ENCODE measurements around the gene SPTAN1. TPM values are rescaled to one million over a fixed set of nuclear protein-coding genes. Genes with fewer than 3 reads are reported as not detected.

Gene SPTAN1
- total and polyA plus RNA-seq, 2 of the 4 experiments (the other 2 are of a cell fraction) = 275 to 327 TPM

- Histone ChIP-seq H3K36me3 (ENCODE audit: control insufficient read depth, insufficient read depth, low read length) (peaks cover 92% of the 10 kb centered on the region), H3K4me2 (ENCODE audit: low read depth, low read length) (no peak overlapping the region), H3K27ac (ENCODE audit: insufficient read depth, low read length) (no peak overlapping the region), H2AK5ac (ENCODE audit: low read depth, low read length) (no peak overlapping the region), H3K9ac (ENCODE audit: low read depth, low read length) (no peak overlapping the region), H4K8ac (ENCODE audit: low read depth in 2 of 2, low read length in 2 of 2) (no peak overlapping the region), H3K27me3 (ENCODE audit: control insufficient read depth, insufficient read depth, low read length) (no peaks in the 10 kb centered on the region), H3K14ac (replicated peaks; ENCODE audit: low read depth, low read length) (no peak overlapping the region), H3K79me1 (ENCODE audit: low read depth in 1 of 2, low read length in 2 of 2) (peaks cover 7 to 24% of the 10 kb centered on the region in 2 experiments; a peak in 3 of 4 replicates), H4K5ac (ENCODE audit: low read depth, low read length) (no peak overlapping the region), H2BK20ac (ENCODE audit: low read depth, low read length) (no peak overlapping the region), H2AK9ac (replicated peaks; ENCODE audit: low read depth, low read length, poor library complexity) (no peak overlapping the region), H2BK5ac (ENCODE audit: low read depth, low read length, poor library complexity, severe bottlenecking) (no peak overlapping the region), H4K91ac (ENCODE audit: insufficient read depth, low read depth, low read length) (no peak overlapping the region), H3K9me1 (ENCODE audit: insufficient read depth, low read length) (no peaks in the 10 kb centered on the region), H2BK15ac (ENCODE audit: low read depth, low read length) (no peak overlapping the region), H3K56ac (ENCODE audit: extremely low read depth, insufficient read depth, low read length) (no peak overlapping the region), H2BK120ac (ENCODE audit: low read depth, low read length) (no peak overlapping the region), H2AFZ (replicated peaks; ENCODE audit: low read length, poor library complexity) (no peak overlapping the region), H3K4me1 (ENCODE audit: control insufficient read depth, insufficient read depth, low read length) (no peaks in the 10 kb centered on the region), H3K4ac (ENCODE audit: low read depth, low read length) (no peak overlapping the region), H3K4me3 (ENCODE audit: insufficient read depth, low read depth, low read length) (no peak overlapping the region), H3K9me3 (ENCODE audit: control insufficient read depth, insufficient read depth, low read length) (no peaks in the 10 kb centered on the region), H3K18ac (ENCODE audit: low read depth, low read length) (no peak overlapping the region), H3K23ac (ENCODE audit: low read depth, low read length) (no peak overlapping the region), H4K20me1 (ENCODE audit: insufficient read depth, low read length) (peaks cover 3% of the 10 kb centered on the region; the same call in 1 of the 2 replicates)
- TF ChIP-seq RCOR1 (IDR thresholded peaks at IDR 0.05; ENCODE audit: insufficient replicate concordance, low read length) (no peak), CTCF (conservative IDR thresholded peaks at IDR 0.05; ENCODE audit: low read depth, low read length) (no peak), ELK1 (IDR thresholded peaks at IDR 0.05; ENCODE audit: borderline replicate concordance, low read depth, low read length) (no peak), POLR2A (IDR thresholded peaks at IDR 0.05; ENCODE audit: low read depth, low read length) (no peak), BHLHE40 (IDR thresholded peaks at IDR 0.05; ENCODE audit: low read depth, low read length) (no peak), RAD21 (IDR thresholded peaks at IDR 0.05; ENCODE audit: low read length) (no peak), RFX5 (IDR thresholded peaks at IDR 0.05; ENCODE audit: low read depth, low read length) (no peak), CHD1 (IDR thresholded peaks at IDR 0.05; ENCODE audit: low read depth, low read length) (no peak), MAZ (IDR thresholded peaks at IDR 0.05; ENCODE audit: borderline replicate concordance, low read depth, low read length) (no peak), USF2 (IDR thresholded peaks at IDR 0.05; ENCODE audit: low read depth, low read length) (no peak), CEBPB (IDR thresholded peaks at IDR 0.05; ENCODE audit: low read depth, low read length) (no peak), MAFK (IDR thresholded peaks at IDR 0.05; ENCODE audit: low read depth, low read length) (no peak), MXI1 (IDR thresholded peaks at IDR 0.05; ENCODE audit: borderline replicate concordance, low read depth, low read length) (no peak), SMC3 (IDR thresholded peaks at IDR 0.05; ENCODE audit: low read depth, low read length) (no peak), FOS (IDR thresholded peaks at IDR 0.05; ENCODE audit: low read depth, low read length) (no peak), NFE2L2 (IDR thresholded peaks at IDR 0.05; ENCODE audit: low read depth, low read length) (no peak)
- ATAC-seq (ENCODE audit: low read depth) (no peak), DNase-seq (no peak)
- 94% methylated on average over 19 of the region's 20 CpGs; no CpG with 5 or more reads in 1 of the 2 experiments for WGBS, 2 experiments (ENCODE audit: extremely low coverage in 2 of 2, insufficient read length in 1 of 2)
- no TSS peak for BruUV-seq (replicated peaks)
- in situ Hi-C loops (cut with MboI; ENCODE audit: low sequenced_read_pairs) (no loop called here), intact Hi-C loops (cut with micrococcal nuclease) (no loop called here), dilution Hi-C loops (cut with HindIII; ENCODE audit: low sequenced_read_pairs, unreplicated experiment) (no loop called here)
- ChIA-PET CTCF (no interaction called here), POLR2A (ENCODE audit: unreplicated experiment) (no interaction called here)
Observed at GRCh38 chr9:128625391-128626146, 73.2 kb downstream of the SPTAN1 start.
